ENCODE results near the gene PACRG.

PACRG gene

GRCh38 chr6:163197839-163198238 lies 470.1 kb downstream of the PACRG start:
- in situ Hi-C loops (cut with HindIII; ENCODE audit: low pct_unique_long_range_greater_than_20kb, low sequenced_read_pairs) = no loop called here
- no peak for TF ChIP-seq JUND (IDR thresholded peaks at IDR 0.05; ENCODE audit: low read depth)
- DNase-seq (ENCODE audit: low read depth in 1 of 2, low spot score in 1 of 2) = no peak

- in situ Hi-C loops (cut with HindIII; ENCODE audit: low pct_unique_long_range_greater_than_20kb, low sequenced_read_pairs) = no loop called here
- no peak for TF ChIP-seq JUND (IDR thresholded peaks at IDR 0.05; ENCODE audit: low read depth)
- no peak for DNase-seq (ENCODE audit: low read depth in 1 of 2, low spot score in 1 of 2)
Observed at GRCh38 chr6:163198396-163198795, 470.6 kb downstream of the PACRG start.

GRCh38 chr6:163199371-163199770 lies 471.6 kb downstream of the PACRG start:
- DNase-seq (ENCODE audit: low read depth in 1 of 2, low spot score in 1 of 2) = no peak
- in situ Hi-C loops (cut with HindIII; ENCODE audit: low pct_unique_long_range_greater_than_20kb, low sequenced_read_pairs) = no loop called here
- TF ChIP-seq JUND (IDR thresholded peaks at IDR 0.05; ENCODE audit: low read depth) = no peak

GRCh38 chr6:163200289-163200688 lies 472.5 kb downstream of the PACRG start:
- in situ Hi-C loops (cut with HindIII; ENCODE audit: low pct_unique_long_range_greater_than_20kb, low sequenced_read_pairs) = no loop called here
- no peak for TF ChIP-seq JUND (IDR thresholded peaks at IDR 0.05; ENCODE audit: low read depth)
- no peak for DNase-seq (ENCODE audit: low read depth in 1 of 2, low spot score in 1 of 2)

- no peak for TF ChIP-seq JUND (IDR thresholded peaks at IDR 0.05; ENCODE audit: low read depth)
- in situ Hi-C loops (cut with HindIII; ENCODE audit: low pct_unique_long_range_greater_than_20kb, low sequenced_read_pairs) = no loop called here
- no peak for DNase-seq (ENCODE audit: low read depth in 1 of 2, low spot score in 1 of 2)
Observed at GRCh38 chr6:163200694-163201093, 472.9 kb downstream of the PACRG start.

- TF ChIP-seq JUND (IDR thresholded peaks at IDR 0.05; ENCODE audit: low read depth) = no peak
- no peak for DNase-seq (ENCODE audit: low read depth in 1 of 2, low spot score in 1 of 2)
- in situ Hi-C loops (cut with HindIII; ENCODE audit: low pct_unique_long_range_greater_than_20kb, low sequenced_read_pairs) = no loop called here
Observed at GRCh38 chr6:163201855-163202254, 474.1 kb downstream of the PACRG start.

GRCh38 chr6:163206196-163206595 lies 478.4 kb downstream of the PACRG start:
- in situ Hi-C loops (cut with HindIII; ENCODE audit: low pct_unique_long_range_greater_than_20kb, low sequenced_read_pairs) = no loop called here
- no peak for TF ChIP-seq JUND (IDR thresholded peaks at IDR 0.05; ENCODE audit: low read depth)
- no peak for DNase-seq (ENCODE audit: low read depth in 1 of 2, low spot score in 1 of 2)

- no peak for DNase-seq (ENCODE audit: low read depth in 1 of 2, low spot score in 1 of 2)
- in situ Hi-C loops (cut with HindIII; ENCODE audit: low pct_unique_long_range_greater_than_20kb, low sequenced_read_pairs) = no loop called here
- no peak for TF ChIP-seq JUND (IDR thresholded peaks at IDR 0.05; ENCODE audit: low read depth)
Observed at GRCh38 chr6:163207431-163208383, 479.9 kb downstream of the PACRG start.

GRCh38 chr6:163209005-163209404 lies 481.2 kb downstream of the PACRG start:
- TF ChIP-seq JUND (IDR thresholded peaks at IDR 0.05; ENCODE audit: low read depth) = no peak
- no peak for DNase-seq (ENCODE audit: low read depth in 1 of 2, low spot score in 1 of 2)
- in situ Hi-C loops (cut with HindIII; ENCODE audit: low pct_unique_long_range_greater_than_20kb, low sequenced_read_pairs) = no loop called here

- in situ Hi-C loops (cut with HindIII; ENCODE audit: low pct_unique_long_range_greater_than_20kb, low sequenced_read_pairs) = no loop called here
- no peak for TF ChIP-seq JUND (IDR thresholded peaks at IDR 0.05; ENCODE audit: low read depth)
Observed at GRCh38 chr6:163212123-163212522, 484.3 kb downstream of the PACRG start.

GRCh38 chr6:163214259-163214658 lies 486.5 kb downstream of the PACRG start:
- TF ChIP-seq JUND (IDR thresholded peaks at IDR 0.05; ENCODE audit: low read depth) = no peak
- in situ Hi-C loops (cut with HindIII; ENCODE audit: low pct_unique_long_range_greater_than_20kb, low sequenced_read_pairs) = no loop called here
- DNase-seq (ENCODE audit: low read depth in 1 of 2, low spot score in 1 of 2) = no peak

More at GRCh38 chr6:163212123-163212522, 484.3 kb downstream of the PACRG start:
- DNase-seq (ENCODE audit: low read depth in 1 of 2, low spot score in 1 of 2) = no peak

GRCh38 chr6:163218361-163218894 lies 490.7 kb downstream of the PACRG start:
- in situ Hi-C loops (cut with HindIII; ENCODE audit: low pct_unique_long_range_greater_than_20kb, low sequenced_read_pairs) = no loop called here
- DNase-seq (ENCODE audit: low read depth in 1 of 2, low spot score in 1 of 2) = no peak
- no peak for TF ChIP-seq JUND (IDR thresholded peaks at IDR 0.05; ENCODE audit: low read depth)

GRCh38 chr6:163226181-163226835 lies 498.5 kb downstream of the PACRG start:
- in situ Hi-C loops (cut with HindIII; ENCODE audit: low pct_unique_long_range_greater_than_20kb, low sequenced_read_pairs) = no loop called here
- TF ChIP-seq JUND (IDR thresholded peaks at IDR 0.05; ENCODE audit: low read depth) = no peak

More at GRCh38 chr6:163226181-163226835, 498.5 kb downstream of the PACRG start:
- no peak for DNase-seq (ENCODE audit: low read depth in 1 of 2, low spot score in 1 of 2)

Measured in T47D (cell line).